HFFc6 (cell line): Measurements from ENCODE around the gene JCAD. TPM values are rescaled to one million over a fixed set of nuclear protein-coding genes. Genes with fewer than 3 reads are reported as not detected.

Experiments
- DNase-seq: peaks from one replicate; pipeline ENCODE4 v3.0.0-alpha.2; 2018
- H3K27ac Mint-ChIP-seq: 2 replicates; pipeline ENCODE4 v1.8.0; 2020; ENCODE audit warnings: mild to moderate bottlenecking, mixed read lengths
- H3K27me3 Mint-ChIP-seq: 2 replicates; pipeline ENCODE4 v1.8.0; 2021; ENCODE audit warnings: mild to moderate bottlenecking, moderate library complexity, mixed read lengths; ENCODE audit not compliant: insufficient read depth
- H3K36me3 Mint-ChIP-seq: 2 replicates; pipeline ENCODE4 v1.8.0; 2021; ENCODE audit warnings: low read depth, mixed read lengths
- H3K4me1 Mint-ChIP-seq: 2 replicates; pipeline ENCODE4 v1.8.0; 2020; ENCODE audit warnings: low read depth, mixed read lengths
- H3K4me3 Mint-ChIP-seq: 2 replicates; pipeline ENCODE4 v1.8.0; 2020; ENCODE audit warnings: mild to moderate bottlenecking, moderate library complexity, mixed read lengths
- H3K9me3 Mint-ChIP-seq: 2 replicates; pipeline ENCODE4 v1.8.0; 2020; ENCODE audit warnings: mild to moderate bottlenecking, mixed read lengths
- total RNA-seq, 6 experiments: library from RNA; stranded (reverse); fragmentation: NEBNext Ultra II Directional; extraction: Animal tissue kit (Norgen Biotek cat#: 25700); gene quantifications; 2 replicates in 1 of 6; 3 replicates in 5 of 6; pipeline ENCODE4 v1.2.3, GENCODE V29; 2021
- TF ChIP-seq, protein P1 (sequence below): fragments of 200-600 bp; sonication (generic); IDR thresholded peaks from 2 replicates; pipeline ENCODE4 v1.5.0; 2021; ENCODE audit warnings: antibody characterized with exemption, mild to moderate bottlenecking

The JCAD gene
- total RNA-seq, 6 experiments from 2014 or later = 27.7 to 54.4 (median 46.6) TPM

DNA sequence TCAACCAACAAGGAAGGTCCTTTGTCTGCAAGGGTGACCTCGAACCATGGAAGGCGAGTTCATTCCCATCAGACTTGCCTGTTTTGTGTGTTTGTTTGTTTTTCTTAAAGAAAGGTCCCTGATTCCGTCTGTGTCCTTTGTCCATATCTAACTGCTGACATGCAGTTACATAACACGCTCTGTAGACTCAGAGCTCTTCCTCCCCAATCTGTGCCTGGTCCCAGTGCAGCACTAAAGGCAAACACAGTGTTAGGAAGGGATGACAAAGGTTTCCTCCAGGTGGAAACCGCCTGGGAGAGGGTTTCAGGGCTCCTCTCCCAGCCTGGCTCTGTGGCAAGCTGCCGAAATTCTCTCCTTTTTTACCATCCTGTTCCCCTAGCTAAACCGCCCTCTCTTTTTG is 13.4 kb downstream of the JCAD start:
- Mint-ChIP-seq H3K27ac (no peak overlapping the region), H3K4me3 (no peak overlapping the region), H3K4me1 (peaks cover 13% of the 10 kb centered on the region; the same call in 1 of the 2 replicates), H3K36me3 (peaks cover 20% of the 10 kb centered on the region; the same call in 1 of the 2 replicates), H3K9me3 (no peaks in the 10 kb centered on the region), H3K27me3 (peaks cover 18% of the 10 kb centered on the region)
- no peak for DNase-seq
- TF ChIP-seq, protein P1, sequence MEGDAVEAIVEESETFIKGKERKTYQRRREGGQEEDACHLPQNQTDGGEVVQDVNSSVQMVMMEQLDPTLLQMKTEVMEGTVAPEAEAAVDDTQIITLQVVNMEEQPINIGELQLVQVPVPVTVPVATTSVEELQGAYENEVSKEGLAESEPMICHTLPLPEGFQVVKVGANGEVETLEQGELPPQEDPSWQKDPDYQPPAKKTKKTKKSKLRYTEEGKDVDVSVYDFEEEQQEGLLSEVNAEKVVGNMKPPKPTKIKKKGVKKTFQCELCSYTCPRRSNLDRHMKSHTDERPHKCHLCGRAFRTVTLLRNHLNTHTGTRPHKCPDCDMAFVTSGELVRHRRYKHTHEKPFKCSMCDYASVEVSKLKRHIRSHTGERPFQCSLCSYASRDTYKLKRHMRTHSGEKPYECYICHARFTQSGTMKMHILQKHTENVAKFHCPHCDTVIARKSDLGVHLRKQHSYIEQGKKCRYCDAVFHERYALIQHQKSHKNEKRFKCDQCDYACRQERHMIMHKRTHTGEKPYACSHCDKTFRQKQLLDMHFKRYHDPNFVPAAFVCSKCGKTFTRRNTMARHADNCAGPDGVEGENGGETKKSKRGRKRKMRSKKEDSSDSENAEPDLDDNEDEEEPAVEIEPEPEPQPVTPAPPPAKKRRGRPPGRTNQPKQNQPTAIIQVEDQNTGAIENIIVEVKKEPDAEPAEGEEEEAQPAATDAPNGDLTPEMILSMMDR = no peak

DNA sequence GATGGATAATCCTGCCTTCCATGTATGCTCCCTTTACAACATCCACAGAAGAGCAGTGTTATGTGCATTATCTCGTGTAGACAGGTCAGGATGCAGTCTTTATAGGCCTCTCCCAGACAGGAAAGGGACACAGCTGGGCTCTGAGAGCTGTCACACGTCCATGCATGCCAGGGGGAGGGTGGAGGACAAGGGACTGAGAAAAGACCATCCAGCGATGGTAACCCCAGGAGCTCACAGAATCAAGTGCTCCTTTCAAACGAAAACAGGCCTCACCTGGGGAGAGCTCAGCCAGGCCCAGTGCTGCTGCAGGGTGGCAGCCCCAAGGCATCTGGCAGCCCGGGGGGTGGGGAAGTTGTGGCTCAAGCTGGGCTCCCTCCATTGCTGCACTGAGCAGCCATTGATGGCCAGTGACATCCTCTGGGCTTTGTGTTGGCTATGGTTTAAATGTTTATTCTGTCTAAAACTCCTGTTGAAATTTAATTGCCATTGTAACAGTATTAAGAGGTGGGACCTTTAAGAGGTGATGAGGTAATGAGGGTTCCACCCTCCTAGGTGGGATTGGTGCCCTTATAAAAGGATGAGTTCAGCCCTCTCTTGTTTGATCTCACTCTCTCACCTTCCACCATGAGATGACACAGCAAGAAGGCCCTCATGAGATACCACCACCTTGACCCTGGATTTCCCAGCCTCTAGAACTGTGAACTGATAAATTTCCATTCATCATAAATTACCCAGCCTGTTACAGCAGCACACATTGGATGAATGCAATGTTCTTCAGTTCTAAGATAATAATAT is 15.7 kb downstream of the JCAD start:
- peaks cover 20% of the 10 kb centered on the region for H3K27me3 Mint-ChIP-seq
- H3K4me1 Mint-ChIP-seq = peaks cover 7% of the 10 kb centered on the region; the same call in 1 of the 2 replicates
- TF ChIP-seq, protein P1 = no peak
- H3K4me3 Mint-ChIP-seq = no peak overlapping the region
- no peaks in the 10 kb centered on the region for H3K9me3 Mint-ChIP-seq
- DNase-seq = no peak
- H3K36me3 Mint-ChIP-seq = peaks cover 17% of the 10 kb centered on the region; the same call in 1 of the 2 replicates
- no peak overlapping the region for H3K27ac Mint-ChIP-seq

DNA sequence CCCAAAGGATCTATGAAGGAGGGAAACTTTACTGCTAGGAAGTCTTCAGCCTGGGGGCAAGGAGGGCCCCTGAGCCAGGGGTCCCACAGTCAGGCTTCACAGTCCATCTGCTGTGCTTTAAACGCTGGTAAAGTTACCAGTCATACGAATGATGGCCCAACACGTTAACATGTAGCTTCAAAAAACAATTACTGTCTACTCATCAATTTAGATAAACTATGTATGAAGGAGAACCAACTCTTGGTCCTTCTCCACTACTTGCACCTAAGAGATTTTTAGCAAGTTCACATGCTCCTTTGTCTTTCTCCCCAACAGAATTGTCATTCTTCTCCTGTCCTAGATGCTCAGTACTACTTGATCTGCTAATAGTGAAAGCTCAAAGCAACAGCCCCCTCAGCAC is 16.6 kb downstream of the JCAD start:
- H3K27me3 Mint-ChIP-seq = peaks cover 20% of the 10 kb centered on the region
- TF ChIP-seq, protein P1 = no peak
- DNase-seq = no peak
- H3K4me1 Mint-ChIP-seq = peaks cover 7% of the 10 kb centered on the region; the same call in 1 of the 2 replicates
- H3K4me3 Mint-ChIP-seq = no peak overlapping the region
- no peaks in the 10 kb centered on the region for H3K9me3 Mint-ChIP-seq
- no peak overlapping the region; the same call in 1 of the 2 replicates for H3K27ac Mint-ChIP-seq
- H3K36me3 Mint-ChIP-seq = peaks cover 17% of the 10 kb centered on the region; the same call in 1 of the 2 replicates

DNA sequence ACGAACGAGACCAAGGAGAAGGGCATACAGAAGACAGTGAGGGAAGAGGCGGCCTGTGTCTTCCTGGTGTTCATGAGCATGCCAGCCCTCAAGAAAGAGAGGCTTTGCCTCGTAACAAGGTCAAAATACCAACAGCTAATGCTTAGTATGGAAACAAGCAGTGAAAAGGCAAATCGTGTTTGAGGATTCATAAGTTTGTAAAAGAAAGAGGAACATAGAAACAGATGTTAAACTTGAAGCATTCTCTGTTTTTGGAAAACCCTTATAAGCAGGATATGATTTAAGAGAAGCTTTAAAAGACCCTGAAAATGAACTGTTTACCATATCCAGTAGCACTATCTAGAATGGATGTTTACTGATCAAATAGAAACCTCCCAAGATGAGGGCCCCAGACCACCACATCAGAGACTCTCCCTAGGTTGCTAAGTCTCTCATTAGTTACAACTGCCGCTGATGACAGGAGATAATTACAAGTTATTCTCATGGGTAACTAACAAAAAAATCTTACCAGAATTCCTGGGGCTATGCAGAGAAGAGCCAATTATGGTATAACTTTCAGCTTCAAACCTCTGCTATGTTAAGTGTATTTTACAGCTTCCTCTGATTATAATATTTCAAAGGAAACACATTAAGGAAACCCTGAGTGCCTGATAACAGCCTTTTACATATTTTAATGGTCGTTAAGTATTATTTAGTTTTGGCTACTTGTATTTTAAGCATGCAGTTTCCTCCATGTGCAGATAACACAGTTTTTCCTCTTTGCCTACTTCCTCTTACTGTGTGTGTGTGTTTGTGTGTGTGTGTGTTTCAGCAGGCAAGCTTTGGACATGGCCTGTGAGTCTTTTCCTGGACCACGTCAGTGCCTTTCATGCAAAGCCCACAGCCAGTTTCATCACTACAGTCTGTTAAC is 17.9 kb downstream of the JCAD start:
- no peak for DNase-seq
- H3K36me3 Mint-ChIP-seq = peaks cover 17% of the 10 kb centered on the region; the same call in 1 of the 2 replicates
- no peak overlapping the region for H3K4me3 Mint-ChIP-seq
- peaks cover 7% of the 10 kb centered on the region; the same call in 1 of the 2 replicates for H3K4me1 Mint-ChIP-seq
- H3K27me3 Mint-ChIP-seq = peaks cover 22% of the 10 kb centered on the region
- H3K9me3 Mint-ChIP-seq = no peaks in the 10 kb centered on the region
- TF ChIP-seq, protein P1 = no peak
- no peak overlapping the region for H3K27ac Mint-ChIP-seq

DNA sequence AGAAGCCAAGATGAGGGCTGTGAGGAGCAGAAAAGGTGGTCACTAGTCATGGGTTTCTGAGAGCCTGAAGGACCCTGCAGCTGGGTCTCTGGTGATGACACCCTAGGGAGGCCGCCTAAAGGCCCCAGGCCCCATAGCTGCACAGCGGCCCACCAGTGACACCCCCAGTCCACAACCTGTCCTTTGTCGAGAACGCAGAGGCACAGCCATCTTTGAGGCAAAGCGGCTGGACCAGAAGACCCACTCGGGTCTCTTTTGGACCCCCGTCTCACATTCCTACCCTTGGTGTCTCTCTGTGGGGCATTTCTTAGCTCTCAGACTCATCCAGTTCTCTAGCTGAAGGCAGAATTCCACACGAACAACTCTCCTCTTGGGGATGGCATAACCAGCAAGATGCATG is 18.8 kb downstream of the JCAD start:
- Mint-ChIP-seq H3K36me3 (peaks cover 14% of the 10 kb centered on the region; the same call in 1 of the 2 replicates), H3K27me3 (peaks cover 19% of the 10 kb centered on the region), H3K4me3 (no peak overlapping the region), H3K4me1 (peaks cover 7% of the 10 kb centered on the region; the same call in 1 of the 2 replicates), H3K27ac (no peak overlapping the region), H3K9me3 (no peaks in the 10 kb centered on the region)
- TF ChIP-seq, protein P1 = no peak
- no peak for DNase-seq
